ENCODE measurements around the gene NDUFS2.

Gene NDUFS2

DNA sequence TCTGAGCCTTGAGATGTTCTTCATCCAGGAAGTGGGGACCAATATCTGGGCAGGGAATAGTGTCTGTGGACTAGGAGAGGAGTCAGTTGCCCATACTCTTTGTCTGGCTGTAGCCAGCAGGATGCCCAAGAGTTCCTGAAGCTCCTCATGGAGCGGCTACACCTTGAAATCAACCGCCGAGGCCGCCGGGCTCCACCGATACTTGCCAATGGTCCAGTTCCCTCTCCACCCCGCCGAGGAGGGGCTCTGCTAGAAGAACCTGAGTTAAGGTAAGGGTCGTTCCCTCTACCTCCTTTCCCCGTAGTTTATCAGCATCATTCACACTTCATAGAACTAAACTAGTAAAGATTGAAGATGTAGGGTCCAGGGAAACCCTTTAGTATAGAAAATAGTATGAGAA is 39.4 kb upstream of the NDUFS2 start:
- DNase-seq (ENCODE audit: insufficient read length) (no peak), FAIRE-seq (no peak)
- no peak for TF ChIP-seq POLR2A (IDR thresholded peaks at IDR 0.05; ENCODE audit: low read depth, low read length)

DNA sequence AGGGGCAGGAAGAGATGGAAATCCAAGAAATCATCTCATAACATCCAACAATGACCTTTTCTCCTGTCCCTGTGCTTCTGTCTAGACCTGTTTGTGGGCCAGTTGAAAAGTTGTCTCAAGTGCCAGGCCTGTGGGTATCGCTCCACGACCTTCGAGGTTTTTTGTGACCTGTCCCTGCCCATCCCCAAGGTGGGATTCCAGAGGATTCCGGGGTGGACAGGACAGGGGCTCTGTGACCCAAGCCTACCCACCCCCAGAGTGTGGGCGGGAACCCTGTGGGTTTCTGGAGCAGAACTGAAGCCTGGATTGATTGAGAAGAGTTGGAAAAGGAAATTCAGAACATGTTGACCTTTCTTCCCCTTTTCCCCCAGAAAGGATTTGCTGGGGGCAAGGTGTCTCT is 38.4 kb upstream of the NDUFS2 start:
- FAIRE-seq = no peak
- TF ChIP-seq POLR2A (IDR thresholded peaks at IDR 0.05; ENCODE audit: low read depth, low read length) (no peak), POLR2AphosphoS5 (IDR thresholded peaks at IDR 0.05; ENCODE audit: low read depth, low read length) (no peak), TAF1 (IDR thresholded peaks at IDR 0.05; ENCODE audit: borderline replicate concordance, low read depth, low read length) (no peak)
- no peak for DNase-seq (ENCODE audit: insufficient read length)

DNA sequence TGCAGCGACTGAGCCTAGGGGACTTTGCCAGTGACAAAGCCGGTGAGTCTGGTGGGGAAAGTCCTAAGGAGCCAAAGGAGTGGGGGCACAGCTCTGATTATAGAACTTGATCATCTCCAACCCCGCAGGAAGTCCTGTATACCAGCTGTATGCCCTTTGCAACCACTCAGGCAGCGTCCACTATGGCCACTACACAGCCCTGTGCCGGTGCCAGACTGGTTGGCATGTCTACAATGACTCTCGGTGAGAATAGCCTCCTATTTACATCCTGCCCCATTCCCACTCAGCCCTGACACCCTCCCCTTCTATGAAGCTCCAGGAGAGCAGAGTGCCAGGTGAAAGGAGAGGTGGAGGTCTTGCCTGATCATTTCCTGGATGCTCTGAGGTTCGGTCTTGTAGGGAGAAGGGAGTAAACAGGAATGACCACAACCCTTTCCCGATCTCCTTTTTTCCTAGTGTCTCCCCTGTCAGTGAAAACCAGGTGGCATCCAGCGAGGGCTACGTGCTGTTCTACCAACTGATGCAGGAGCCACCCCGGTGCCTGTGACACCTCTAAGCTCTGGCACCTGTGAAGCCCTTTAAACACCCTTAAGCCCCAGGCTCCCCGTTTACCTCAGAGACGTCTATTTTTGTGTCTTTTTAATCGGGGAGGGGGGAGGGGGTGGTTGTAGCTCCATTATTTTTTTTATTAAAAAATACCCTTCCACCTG is 37.1 kb upstream of the NDUFS2 start:
- no peak for TF ChIP-seq TAF1 (IDR thresholded peaks at IDR 0.05; ENCODE audit: borderline replicate concordance, low read depth, low read length)
- TF ChIP-seq POLR2AphosphoS5 (IDR thresholded peaks at IDR 0.05; ENCODE audit: low read depth, low read length) = no peak
- TF ChIP-seq POLR2A (IDR thresholded peaks at IDR 0.05; ENCODE audit: low read depth, low read length) = no peak
- DNase-seq (ENCODE audit: insufficient read length) (no peak), FAIRE-seq (no peak)

DNA sequence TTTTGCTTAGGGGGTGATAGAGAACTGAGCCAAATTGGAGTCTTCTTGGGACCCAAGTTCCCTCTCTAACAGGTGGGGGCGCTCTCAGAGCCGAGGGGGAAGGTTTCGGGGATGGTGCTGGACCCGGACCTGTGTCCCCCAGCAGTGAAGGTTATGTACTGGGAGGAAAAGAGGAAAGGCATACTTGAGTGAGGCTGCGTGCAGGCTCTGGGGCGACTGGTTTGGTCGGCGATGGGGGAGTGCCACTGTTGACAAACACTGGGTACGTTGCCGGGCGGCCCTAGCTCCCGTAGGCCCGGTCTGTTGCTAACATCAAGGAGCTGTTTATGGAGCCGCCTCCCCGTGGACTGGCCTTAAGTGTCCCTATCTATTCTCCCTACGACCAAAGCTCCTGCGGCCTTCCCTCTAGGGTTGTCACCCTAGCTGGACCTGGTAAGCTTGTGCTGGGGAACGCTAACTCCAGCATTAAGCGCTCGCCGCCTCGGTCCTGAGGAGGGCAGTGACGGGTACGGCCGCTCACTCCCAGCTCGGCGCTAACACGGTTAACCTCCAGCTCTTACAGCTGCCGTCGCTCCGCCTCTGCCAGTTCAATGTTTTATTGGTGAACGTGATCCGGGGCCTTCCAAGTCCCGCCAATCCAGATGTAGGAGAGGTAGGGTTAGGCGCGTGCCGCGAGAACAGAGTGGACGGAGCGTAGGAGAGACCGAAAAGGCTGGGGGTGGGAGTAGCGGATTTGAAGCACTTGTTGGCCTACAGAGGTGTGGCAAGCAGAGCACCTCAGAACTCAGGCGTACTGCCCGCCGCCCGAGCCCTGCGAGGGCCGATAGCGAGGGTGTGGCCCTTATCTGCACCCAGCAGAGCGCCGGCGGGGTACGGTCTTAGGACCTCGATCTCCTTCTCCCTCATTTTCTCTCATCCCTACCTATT is 36.2 kb upstream of the NDUFS2 start, which contains the start of gene PPOX:
PPOX (plus strand) TSS at position 685 of the 927 bp plus-strand sequence. CDS start 422 bp downstream, outside the sequence.
- DNase-seq (ENCODE audit: insufficient read length) (peak; percentile 86), FAIRE-seq (peak; percentile 97)
- peak; percentile 88 for TF ChIP-seq POLR2AphosphoS5 (IDR thresholded peaks at IDR 0.05; ENCODE audit: low read depth, low read length)
- peak; percentile 29; the same call in 1 of the 2 replicates for TF ChIP-seq TAF1 (IDR thresholded peaks at IDR 0.05; ENCODE audit: borderline replicate concordance, low read depth, low read length)
- peak; percentile 94 for TF ChIP-seq POLR2A (IDR thresholded peaks at IDR 0.05; ENCODE audit: low read depth, low read length)

DNA sequence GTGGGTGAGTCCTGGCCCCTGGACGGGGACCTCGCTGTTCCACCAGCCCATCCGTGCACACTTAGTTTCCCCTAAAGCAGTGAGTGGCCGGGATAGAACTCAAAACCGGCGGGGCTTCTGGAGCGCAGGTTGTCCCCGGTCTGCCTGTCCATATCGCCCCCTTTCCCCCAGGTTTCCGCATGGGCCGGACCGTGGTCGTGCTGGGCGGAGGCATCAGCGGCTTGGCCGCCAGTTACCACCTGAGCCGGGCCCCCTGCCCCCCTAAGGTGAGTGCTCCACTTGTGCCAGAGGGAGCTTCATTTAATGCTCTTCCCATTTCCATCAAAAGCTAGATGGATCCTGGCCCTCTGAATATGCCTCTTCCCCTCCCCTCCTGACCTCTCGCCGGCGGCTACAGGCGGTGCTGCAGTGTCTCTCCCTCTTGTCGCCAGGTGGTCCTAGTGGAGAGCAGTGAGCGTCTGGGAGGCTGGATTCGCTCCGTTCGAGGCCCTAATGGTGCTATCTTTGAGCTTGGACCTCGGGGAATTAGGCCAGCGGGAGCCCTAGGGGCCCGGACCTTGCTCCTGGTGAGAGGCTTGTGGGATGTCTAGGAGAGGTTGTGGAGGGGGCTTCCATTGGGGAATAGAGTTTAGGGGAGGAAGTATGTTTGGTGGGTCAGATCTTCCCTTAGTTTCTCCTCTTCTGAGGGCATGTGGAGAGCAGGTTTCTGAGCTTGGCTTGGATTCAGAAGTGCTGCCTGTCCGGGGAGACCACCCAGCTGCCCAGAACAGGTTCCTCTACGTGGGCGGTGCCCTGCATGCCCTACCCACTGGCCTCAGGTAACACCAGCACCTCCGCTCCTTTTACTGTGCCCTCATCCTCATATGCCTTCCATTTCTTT is 35.3 kb upstream of the NDUFS2 start:
- no peak for FAIRE-seq
- TF ChIP-seq TAF1 (IDR thresholded peaks at IDR 0.05; ENCODE audit: borderline replicate concordance, low read depth, low read length) = no peak
- DNase-seq (ENCODE audit: insufficient read length) = no peak

DNA sequence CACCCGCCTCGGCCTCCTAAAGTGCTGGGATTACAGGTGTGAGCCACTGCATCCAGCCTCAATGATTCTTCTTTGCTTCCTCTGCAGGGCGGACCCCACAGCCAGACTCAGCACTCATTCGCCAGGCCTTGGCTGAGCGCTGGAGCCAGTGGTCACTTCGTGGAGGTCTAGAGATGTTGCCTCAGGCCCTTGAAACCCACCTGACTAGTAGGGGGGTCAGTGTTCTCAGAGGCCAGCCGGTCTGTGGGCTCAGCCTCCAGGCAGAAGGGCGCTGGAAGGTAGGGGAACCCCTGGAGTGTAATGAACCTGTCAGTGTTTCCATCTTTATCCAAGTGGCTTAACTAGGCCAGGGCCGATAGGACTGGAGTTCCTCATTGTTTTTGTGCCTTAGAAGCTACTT is 33.3 kb upstream of the NDUFS2 start:
- no peak for DNase-seq (ENCODE audit: insufficient read length)
- no peak for FAIRE-seq
- no peak for TF ChIP-seq POLR2AphosphoS5 (IDR thresholded peaks at IDR 0.05; ENCODE audit: low read depth, low read length)
- TF ChIP-seq POLR2A (IDR thresholded peaks at IDR 0.05; ENCODE audit: low read depth, low read length) = no peak
- no peak for TF ChIP-seq TAF1 (IDR thresholded peaks at IDR 0.05; ENCODE audit: borderline replicate concordance, low read depth, low read length)

DNA sequence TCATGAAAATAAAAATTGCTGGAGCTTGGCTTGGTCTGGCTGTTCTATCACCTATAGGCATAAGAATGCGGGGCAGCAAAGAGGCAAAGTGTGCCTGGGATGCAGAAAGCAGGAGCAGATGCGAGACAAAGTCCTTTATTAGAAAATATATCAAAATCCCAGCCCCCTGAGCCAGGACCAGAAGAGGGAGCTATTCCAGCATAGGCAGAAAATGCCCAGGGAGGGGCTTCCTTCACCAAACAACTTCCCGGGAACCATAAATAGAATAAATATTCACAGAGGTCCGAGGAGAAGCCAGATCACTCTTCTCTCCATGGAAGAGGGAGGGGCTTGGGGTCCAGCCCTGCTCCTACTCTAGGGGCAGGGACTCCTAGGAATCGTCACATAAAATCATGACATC is 31.0 kb upstream of the NDUFS2 start:
- no peak for TF ChIP-seq TAF1 (IDR thresholded peaks at IDR 0.05; ENCODE audit: borderline replicate concordance, low read depth, low read length)
- no peak for TF ChIP-seq POLR2A (IDR thresholded peaks at IDR 0.05; ENCODE audit: low read depth, low read length)
- TF ChIP-seq POLR2AphosphoS5 (IDR thresholded peaks at IDR 0.05; ENCODE audit: low read depth, low read length) = no peak
- DNase-seq (ENCODE audit: insufficient read length) (no peak), FAIRE-seq (no peak)

DNA sequence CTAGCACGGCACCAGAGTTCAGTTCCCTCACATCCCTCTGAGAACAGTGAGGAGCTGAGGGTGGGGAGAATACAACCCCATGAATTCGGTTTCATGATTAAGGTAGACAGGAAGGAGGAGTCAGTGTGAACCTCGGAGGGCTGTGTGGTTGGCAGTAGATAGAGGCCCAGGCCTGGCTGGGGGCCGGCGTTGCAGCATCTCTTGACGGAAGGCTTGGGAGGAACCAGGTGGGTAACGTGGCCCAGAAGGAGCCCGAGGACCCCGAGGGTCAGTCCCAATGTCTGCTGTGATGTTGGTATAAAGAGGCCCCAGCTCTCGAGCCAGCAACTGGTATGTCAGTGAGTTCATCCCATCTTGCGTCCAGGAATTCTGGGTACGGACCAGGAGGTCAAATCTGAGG is 30.5 kb upstream of the NDUFS2 start:
- DNase-seq (ENCODE audit: insufficient read length) = no peak
- no peak for TF ChIP-seq POLR2AphosphoS5 (IDR thresholded peaks at IDR 0.05; ENCODE audit: low read depth, low read length)
- no peak for TF ChIP-seq POLR2A (IDR thresholded peaks at IDR 0.05; ENCODE audit: low read depth, low read length)
- no peak for TF ChIP-seq TAF1 (IDR thresholded peaks at IDR 0.05; ENCODE audit: borderline replicate concordance, low read depth, low read length)
- FAIRE-seq = no peak

DNA sequence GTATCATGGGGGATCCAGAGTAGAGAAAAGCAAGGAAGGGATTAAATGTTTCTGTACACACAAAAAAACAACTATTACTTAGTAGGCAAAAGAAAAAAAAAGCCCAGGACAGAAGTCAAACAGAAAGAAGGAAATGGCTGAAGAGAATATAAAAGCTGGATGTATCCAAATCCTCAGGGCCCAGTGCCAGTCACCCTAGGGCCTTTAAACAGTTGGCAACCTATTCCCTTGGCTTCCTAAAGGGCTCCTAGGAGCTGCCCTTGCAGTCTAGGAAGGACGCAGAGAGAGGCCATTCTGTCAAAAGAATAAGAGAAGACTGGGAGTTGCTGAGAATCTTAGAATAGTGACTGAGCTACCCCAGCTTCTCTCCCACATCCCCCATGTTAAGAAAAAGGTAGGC is 29.8 kb upstream of the NDUFS2 start:
- FAIRE-seq (no peak), DNase-seq (ENCODE audit: insufficient read length) (no peak)
- TF ChIP-seq TAF1 (IDR thresholded peaks at IDR 0.05; ENCODE audit: borderline replicate concordance, low read depth, low read length) (no peak), POLR2A (IDR thresholded peaks at IDR 0.05; ENCODE audit: low read depth, low read length) (no peak), POLR2AphosphoS5 (IDR thresholded peaks at IDR 0.05; ENCODE audit: low read depth, low read length) (no peak)

DNA sequence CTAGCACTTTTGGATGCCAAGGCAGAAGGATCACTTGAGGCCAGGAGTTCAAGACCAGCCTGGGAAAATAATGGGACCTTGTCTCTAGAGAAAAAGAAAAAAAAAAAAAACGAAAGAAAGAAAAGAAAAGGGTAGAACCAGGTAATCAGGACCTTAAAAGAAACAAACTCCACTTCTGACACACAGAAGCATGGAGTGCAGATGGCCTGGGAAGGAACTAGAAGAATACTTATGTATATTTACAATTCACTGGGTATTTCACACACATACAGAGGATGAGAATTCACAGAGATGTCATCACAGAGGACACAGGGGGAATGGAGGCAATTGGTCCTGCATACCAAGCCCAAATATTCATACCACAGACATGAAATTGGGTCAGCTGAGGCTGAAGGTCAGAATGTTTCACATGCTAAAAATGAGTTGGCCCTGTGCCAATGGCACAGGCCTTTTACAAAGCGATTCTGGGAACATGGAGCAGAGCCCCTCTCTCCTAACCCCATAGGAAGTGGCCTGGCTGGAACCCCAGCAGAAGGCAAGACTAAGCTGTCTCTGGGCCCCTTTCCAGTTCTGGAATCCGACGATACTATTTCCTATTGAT is 29.3 kb upstream of the NDUFS2 start:
- no peak for FAIRE-seq
- DNase-seq (ENCODE audit: insufficient read length) = no peak
- no peak for TF ChIP-seq POLR2A (IDR thresholded peaks at IDR 0.05; ENCODE audit: low read depth, low read length)

DNA sequence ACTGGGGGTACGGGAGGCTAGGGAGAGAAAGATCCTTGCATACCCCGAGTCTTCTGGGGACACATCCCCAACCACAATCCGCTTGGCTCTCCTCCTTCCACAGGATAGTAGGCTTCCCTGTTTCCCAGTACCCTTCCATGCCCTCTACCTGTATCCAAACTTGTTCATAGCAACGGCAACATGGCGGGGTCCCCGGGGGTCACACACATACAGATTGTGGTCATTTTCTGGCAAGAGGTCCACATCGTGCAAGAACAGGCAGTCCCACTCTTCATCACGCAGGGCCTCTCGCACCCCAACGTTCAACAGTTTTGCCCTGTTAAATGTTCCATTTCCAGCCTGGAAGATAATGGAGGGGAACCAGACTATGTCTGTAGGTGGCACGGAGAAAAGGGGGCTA is 28.5 kb upstream of the NDUFS2 start:
- no peak for DNase-seq (ENCODE audit: insufficient read length)
- no peak for FAIRE-seq
- no peak for TF ChIP-seq POLR2A (IDR thresholded peaks at IDR 0.05; ENCODE audit: low read depth, low read length)
- TF ChIP-seq TAF1 (IDR thresholded peaks at IDR 0.05; ENCODE audit: borderline replicate concordance, low read depth, low read length) = no peak
- TF ChIP-seq POLR2AphosphoS5 (IDR thresholded peaks at IDR 0.05; ENCODE audit: low read depth, low read length) = no peak

Measured in GM12892 (cell line).